K562 (cell line): ENCODE results near the gene KLHL22. TPM values are rescaled to one million over a fixed set of nuclear protein-coding genes. Genes with fewer than 3 reads are reported as not detected.

Experiments used
- CHCHD3 ChIP-seq: fragments of 250-450 bp; sonication (Bioruptor Pico); IDR thresholded peaks from 2 replicates; pipeline ENCODE4 v2.1.2; 2022; ENCODE audit warnings: mild to moderate bottlenecking
- DIDO1 ChIP-seq: fragments of 450-650 bp; IDR thresholded peaks from 2 replicates; pipeline ENCODE4 v1.6.1; 2016; ENCODE audit warnings: low read depth, missing biosample characterization, missing genetic modification characterization
- EZH2 ChIP-seq: IDR thresholded peaks from 2 replicates; pipeline ENCODE4 v1.6.1; 2012; ENCODE audit warnings: low read depth, mild to moderate bottlenecking, inconsistent platforms, low read length, borderline replicate concordance
- NFRKB ChIP-seq: fragments of 450-650 bp; IDR thresholded peaks from 2 replicates; pipeline ENCODE4 v1.6.1; 2016; ENCODE audit warnings: low read depth
- OTX1 ChIP-seq: fragments of 450-650 bp; formaldehyde crosslinking; IDR thresholded peaks from 2 replicates; pipeline ENCODE4 v1.4.0; 2022; ENCODE audit warnings: mild to moderate bottlenecking
- RBM39 ChIP-seq: fragments of 200-400 bp; formaldehyde crosslinking; optimal IDR thresholded peaks from 2 replicates; pipeline ENCODE3; 2018; ENCODE audit warnings: low read depth, low read length
- RHOXF2B ChIP-seq: fragments of 250-450 bp; sonication (Bioruptor Pico); conservative IDR thresholded peaks from 2 replicates; pipeline ENCODE4 v1.5.1; 2021
- YY1 ChIP-seq, 3 experiments: IDR thresholded peaks; 2 replicates each; pipeline ENCODE4 v1.6.1; 2011; ENCODE audit warnings: low read length in 2 of 3, mild to moderate bottlenecking in 2 of 3, moderate library complexity in 2 of 3, borderline replicate concordance in 1 of 3, control low read depth in 1 of 3, low read depth in 1 of 3; ENCODE audit not compliant: insufficient read depth in 3 of 3, insufficient replicate concordance in 2 of 3, control insufficient read depth in 1 of 3, insufficient read length in 1 of 3; ENCODE audit errors: extremely low read depth in 1 of 3
- ZNF175 ChIP-seq: fragments of 200-800 bp; sonication (Bioruptor generic); IDR thresholded peaks from 2 replicates; pipeline ENCODE4 v1.6.1; 2016; ENCODE audit warnings: low read depth, mild to moderate bottlenecking, missing genetic modification characterization, missing compliant biosample characterization
- ZNF212 ChIP-seq: fragments of 450-650 bp; formaldehyde crosslinking; IDR thresholded peaks from 2 replicates; pipeline ENCODE4 v1.4.0; 2020; ENCODE audit warnings: mild to moderate bottlenecking
- ZNF76 ChIP-seq: fragments of 250-450 bp; sonication (Bioruptor Pico); IDR thresholded peaks from 2 replicates; pipeline ENCODE4 v1.4.0; 2020; ENCODE audit warnings: mild to moderate bottlenecking, moderate library complexity, borderline replicate concordance
- polyA plus RNA-seq, 8 experiments: library from polyadenylated mRNA; depleted of rRNA in 4 of 8; stranded (reverse) in 5 of 8; unstranded in 3 of 8; fragments of >200 nt; fragmentation: Nextera tagmentation in 2 of 8; fragmentation: Illumina TruSeq in 1 of 8; extraction: Ambion mirVana in 2 of 8; extraction: Trizol in 1 of 8; gene quantifications; 2 replicates each; pipeline versions ENCODE4 v1.2.1 to v1.2.3, GENCODE V29; 2011 to 2014; ENCODE audit warnings: inconsistent platforms in 1 of 8, missing spikeins in 1 of 8
- total RNA-seq, 7 experiments: library from RNA; depleted of rRNA in 6 of 7; stranded (reverse); fragments of >200 nt in 6 of 7; fragmentation: Illumina TruSeq in 2 of 7; extraction: Trizol in 2 of 7; gene quantifications; 2 replicates each; pipeline versions ENCODE4 v1.2.1 to v1.2.3, GENCODE V29; 2011 to 2021; ENCODE audit warnings: low replicate concordance in 1 of 7
- TF ChIP-seq, protein P1 (sequence below): fragments of 250-450 bp; sonication (Bioruptor Pico); IDR thresholded peaks from 2 replicates; pipeline ENCODE4 v1.5.0; 2022; ENCODE audit warnings: mild to moderate bottlenecking
- TF ChIP-seq, protein P2 (sequence below): fragments of 450-650 bp; IDR thresholded peaks from 2 replicates; pipeline ENCODE4 v1.6.1; 2016; ENCODE audit warnings: mild to moderate bottlenecking
- TF ChIP-seq, protein P3 (sequence below): fragments of 450-650 bp; IDR thresholded peaks from 2 replicates; pipeline ENCODE4 v1.6.1; 2016; ENCODE audit warnings: low read depth

Gene KLHL22
- total and polyA plus RNA-seq, 9 of the 15 experiments (the other 6 are each of a cell fraction or from before 2014, with no cell fraction given), result 1.3 to 25.6 (median 15.2) TPM

DNA sequence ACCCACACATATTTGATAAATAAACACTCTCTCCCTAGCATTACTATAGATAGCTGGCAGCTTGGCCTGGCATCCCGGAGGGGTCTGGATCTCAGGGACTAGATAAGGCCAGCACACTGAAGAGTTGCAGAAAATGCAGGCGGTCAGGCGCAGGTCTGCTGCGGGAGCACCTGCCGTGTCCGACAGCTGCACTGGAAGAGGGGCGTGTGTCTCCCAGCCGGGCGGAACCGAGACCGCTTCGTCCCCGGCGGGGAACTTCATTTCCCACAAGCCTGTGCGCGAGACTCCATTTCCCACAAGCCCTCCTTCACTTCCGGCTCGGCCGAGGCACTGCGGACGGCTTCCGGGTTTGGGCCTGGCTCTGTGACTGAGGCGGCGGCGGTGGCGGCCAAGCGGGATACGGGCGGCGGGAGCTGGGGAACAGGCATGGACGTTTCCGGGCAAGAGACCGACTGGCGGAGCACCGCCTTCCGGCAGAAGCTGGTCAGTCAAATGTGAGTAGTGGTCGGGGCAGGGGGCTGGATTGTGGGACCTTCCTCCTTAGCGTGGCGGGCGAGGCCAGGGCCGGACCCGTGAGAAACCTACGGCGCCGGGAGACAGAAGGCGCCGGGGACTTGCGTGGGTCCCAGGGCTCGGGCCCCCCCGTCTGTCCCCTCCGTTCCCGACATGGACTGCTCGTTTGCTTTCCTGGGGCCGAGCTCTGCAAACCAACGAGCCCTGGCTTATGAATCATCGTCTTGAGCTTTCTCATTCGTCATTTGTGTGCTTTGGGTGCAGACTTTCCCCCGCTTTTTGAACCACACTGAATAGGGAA lies 11.9 kb upstream of the KLHL22 start, which contains the start of gene MED15 (continued):
- TF ChIP-seq, protein P1, sequence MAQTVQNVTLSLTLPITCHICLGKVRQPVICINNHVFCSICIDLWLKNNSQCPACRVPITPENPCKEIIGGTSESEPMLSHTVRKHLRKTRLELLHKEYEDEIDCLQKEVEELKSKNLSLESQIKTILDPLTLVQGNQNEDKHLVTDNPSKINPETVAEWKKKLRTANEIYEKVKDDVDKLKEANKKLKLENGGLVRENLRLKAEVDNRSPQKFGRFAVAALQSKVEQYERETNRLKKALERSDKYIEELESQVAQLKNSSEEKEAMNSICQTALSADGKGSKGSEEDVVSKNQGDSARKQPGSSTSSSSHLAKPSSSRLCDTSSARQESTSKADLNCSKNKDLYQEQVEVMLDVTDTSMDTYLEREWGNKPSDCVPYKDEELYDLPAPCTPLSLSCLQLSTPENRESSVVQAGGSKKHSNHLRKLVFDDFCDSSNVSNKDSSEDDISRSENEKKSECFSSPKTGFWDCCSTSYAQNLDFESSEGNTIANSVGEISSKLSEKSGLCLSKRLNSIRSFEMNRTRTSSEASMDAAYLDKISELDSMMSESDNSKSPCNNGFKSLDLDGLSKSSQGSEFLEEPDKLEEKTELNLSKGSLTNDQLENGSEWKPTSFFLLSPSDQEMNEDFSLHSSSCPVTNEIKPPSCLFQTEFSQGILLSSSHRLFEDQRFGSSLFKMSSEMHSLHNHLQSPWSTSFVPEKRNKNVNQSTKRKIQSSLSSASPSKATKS (CRISPR knock-in tag), result peak; percentile 89; the same call in 1 of the 2 replicates
- no peak for TF ChIP-seq ZNF212 (CRISPR knock-in tag)
- peak; percentile 94 for TF ChIP-seq CHCHD3 (CRISPR knock-in tag)
- no peak for TF ChIP-seq EZH2
- TF ChIP-seq RBM39, result peak; percentile 77
- TF ChIP-seq NFRKB, result no peak
- TF ChIP-seq, protein P2, sequence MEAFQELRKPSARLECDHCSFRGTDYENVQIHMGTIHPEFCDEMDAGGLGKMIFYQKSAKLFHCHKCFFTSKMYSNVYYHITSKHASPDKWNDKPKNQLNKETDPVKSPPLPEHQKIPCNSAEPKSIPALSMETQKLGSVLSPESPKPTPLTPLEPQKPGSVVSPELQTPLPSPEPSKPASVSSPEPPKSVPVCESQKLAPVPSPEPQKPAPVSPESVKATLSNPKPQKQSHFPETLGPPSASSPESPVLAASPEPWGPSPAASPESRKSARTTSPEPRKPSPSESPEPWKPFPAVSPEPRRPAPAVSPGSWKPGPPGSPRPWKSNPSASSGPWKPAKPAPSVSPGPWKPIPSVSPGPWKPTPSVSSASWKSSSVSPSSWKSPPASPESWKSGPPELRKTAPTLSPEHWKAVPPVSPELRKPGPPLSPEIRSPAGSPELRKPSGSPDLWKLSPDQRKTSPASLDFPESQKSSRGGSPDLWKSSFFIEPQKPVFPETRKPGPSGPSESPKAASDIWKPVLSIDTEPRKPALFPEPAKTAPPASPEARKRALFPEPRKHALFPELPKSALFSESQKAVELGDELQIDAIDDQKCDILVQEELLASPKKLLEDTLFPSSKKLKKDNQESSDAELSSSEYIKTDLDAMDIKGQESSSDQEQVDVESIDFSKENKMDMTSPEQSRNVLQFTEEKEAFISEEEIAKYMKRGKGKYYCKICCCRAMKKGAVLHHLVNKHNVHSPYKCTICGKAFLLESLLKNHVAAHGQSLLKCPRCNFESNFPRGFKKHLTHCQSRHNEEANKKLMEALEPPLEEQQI, result no peak
- TF ChIP-seq ZNF76 (CRISPR knock-in tag), result no peak
- peak in 2 of 3 experiments; percentile 60 to 89 for TF ChIP-seq YY1 (IDR thresholded peaks at IDR 0.05; ENCODE audit: borderline replicate concordance in 1 of 3, control insufficient read depth in 1 of 3, extremely low read depth in 1 of 3, insufficient read depth in 3 of 3, insufficient read length in 1 of 3, insufficient replicate concordance in 2 of 3, low read depth in 1 of 3, low read length in 2 of 3)
- no peak for TF ChIP-seq DIDO1
- no peak for TF ChIP-seq ZNF175 (CRISPR knock-in tag)
- TF ChIP-seq, protein P3, sequence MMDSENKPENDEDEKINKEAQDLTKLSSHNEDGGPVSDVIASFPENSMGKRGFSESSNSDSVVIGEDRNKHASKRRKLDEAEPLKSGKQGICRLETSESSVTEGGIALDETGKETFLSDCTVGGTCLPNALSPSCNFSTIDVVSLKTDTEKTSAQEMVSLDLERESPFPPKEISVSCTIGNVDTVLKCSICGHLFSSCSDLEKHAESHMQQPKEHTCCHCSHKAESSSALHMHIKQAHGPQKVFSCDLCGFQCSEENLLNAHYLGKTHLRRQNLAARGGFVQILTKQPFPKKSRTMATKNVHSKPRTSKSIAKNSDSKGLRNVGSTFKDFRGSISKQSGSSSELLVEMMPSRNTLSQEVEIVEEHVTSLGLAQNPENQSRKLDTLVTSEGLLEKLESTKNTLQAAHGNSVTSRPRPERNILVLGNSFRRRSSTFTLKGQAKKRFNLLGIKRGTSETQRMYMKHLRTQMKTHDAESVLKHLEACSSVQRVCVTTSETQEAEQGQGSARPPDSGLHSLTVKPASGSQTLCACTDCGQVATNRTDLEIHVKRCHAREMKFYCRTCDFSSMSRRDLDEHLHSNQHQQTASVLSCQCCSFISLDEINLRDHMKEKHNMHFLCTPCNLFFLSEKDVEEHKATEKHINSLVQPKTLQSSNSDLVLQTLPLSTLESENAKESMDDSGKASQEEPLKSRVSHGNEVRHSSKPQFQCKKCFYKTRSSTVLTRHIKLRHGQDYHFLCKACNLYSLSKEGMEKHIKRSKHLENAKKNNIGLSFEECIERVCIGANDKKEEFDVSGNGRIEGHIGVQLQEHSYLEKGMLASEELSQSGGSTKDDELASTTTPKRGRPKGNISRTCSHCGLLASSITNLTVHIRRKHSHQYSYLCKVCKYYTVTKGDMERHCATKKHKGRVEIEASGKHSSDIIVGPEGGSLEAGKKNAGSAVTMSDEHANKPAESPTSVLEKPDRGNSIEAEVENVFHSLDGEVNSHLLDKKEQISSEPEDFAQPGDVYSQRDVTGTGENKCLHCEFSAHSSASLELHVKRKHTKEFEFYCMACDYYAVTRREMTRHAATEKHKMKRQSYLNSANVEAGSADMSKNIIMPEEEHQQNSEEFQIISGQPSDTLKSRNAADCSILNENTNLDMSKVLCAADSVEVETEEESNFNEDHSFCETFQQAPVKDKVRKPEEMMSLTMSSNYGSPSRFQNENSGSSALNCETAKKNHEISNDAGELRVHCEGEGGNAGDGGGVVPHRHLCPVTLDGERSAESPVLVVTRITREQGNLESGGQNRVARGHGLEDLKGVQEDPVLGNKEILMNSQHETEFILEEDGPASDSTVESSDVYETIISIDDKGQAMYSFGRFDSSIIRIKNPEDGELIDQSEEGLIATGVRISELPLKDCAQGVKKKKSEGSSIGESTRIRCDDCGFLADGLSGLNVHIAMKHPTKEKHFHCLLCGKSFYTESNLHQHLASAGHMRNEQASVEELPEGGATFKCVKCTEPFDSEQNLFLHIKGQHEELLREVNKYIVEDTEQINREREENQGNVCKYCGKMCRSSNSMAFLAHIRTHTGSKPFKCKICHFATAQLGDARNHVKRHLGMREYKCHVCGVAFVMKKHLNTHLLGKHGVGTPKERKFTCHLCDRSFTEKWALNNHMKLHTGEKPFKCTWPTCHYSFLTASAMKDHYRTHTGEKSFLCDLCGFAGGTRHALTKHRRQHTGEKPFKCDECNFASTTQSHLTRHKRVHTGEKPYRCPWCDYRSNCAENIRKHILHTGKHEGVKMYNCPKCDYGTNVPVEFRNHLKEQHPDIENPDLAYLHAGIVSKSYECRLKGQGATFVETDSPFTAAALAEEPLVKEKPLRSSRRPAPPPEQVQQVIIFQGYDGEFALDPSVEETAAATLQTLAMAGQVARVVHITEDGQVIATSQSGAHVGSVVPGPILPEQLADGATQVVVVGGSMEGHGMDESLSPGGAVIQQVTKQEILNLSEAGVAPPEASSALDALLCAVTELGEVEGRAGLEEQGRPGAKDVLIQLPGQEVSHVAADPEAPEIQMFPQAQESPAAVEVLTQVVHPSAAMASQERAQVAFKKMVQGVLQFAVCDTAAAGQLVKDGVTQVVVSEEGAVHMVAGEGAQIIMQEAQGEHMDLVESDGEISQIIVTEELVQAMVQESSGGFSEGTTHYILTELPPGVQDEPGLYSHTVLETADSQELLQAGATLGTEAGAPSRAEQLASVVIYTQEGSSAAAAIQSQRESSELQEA, result no peak
- TF ChIP-seq RHOXF2B (CRISPR knock-in tag), result peak; percentile 74
- no peak for TF ChIP-seq OTX1 (CRISPR knock-in tag)
